OCI-LY7 (cell line): ENCODE data around the gene TMEM242.

Experiments used
- EZH2phosphoT487 ChIP-seq: fragments of 200-600 bp; sonication (generic); IDR thresholded peaks from 2 replicates; pipeline ENCODE4 v1.6.1; 2018; ENCODE audit warnings: low read depth, borderline replicate concordance, mild to moderate bottlenecking, mixed run types, antibody characterized with exemption, low read length, moderate library complexity, mixed read lengths
- TF ChIP-seq, protein P1 (sequence below): fragments of 200-600 bp; sonication (generic); conservative IDR thresholded peaks from 2 replicates; pipeline ENCODE4 v1.5.1; 2014; ENCODE audit warnings: mild to moderate bottlenecking, antibody characterized with exemption, low read length, moderate library complexity, mixed read lengths

DNA sequence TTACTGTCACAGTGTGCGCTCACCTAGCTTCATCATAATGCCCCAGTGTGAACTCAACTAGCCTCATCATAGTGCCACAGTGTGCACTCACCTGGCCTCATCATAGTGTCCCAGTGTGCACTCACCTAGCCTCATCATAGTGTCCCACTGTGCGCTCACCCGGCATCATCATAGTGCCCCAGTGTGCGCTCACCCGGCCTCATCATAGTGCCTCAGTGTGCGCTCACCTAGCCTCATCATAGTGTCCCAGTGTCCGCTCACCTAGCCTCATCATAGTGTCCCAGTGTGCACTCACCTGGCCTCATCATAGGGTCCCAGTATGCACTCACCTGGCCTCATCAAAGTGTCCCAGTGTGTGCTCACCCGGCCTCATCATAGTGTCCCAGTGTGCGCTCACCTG is 10.6 kb downstream of the TMEM242 start:
- TF ChIP-seq, protein P1, sequence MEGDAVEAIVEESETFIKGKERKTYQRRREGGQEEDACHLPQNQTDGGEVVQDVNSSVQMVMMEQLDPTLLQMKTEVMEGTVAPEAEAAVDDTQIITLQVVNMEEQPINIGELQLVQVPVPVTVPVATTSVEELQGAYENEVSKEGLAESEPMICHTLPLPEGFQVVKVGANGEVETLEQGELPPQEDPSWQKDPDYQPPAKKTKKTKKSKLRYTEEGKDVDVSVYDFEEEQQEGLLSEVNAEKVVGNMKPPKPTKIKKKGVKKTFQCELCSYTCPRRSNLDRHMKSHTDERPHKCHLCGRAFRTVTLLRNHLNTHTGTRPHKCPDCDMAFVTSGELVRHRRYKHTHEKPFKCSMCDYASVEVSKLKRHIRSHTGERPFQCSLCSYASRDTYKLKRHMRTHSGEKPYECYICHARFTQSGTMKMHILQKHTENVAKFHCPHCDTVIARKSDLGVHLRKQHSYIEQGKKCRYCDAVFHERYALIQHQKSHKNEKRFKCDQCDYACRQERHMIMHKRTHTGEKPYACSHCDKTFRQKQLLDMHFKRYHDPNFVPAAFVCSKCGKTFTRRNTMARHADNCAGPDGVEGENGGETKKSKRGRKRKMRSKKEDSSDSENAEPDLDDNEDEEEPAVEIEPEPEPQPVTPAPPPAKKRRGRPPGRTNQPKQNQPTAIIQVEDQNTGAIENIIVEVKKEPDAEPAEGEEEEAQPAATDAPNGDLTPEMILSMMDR: no peak
- no peak for TF ChIP-seq EZH2phosphoT487
